Prostate gland (tissue), 2 donors: ENCODE results near the gene COL4A2.

Experiments used
- CTCF ChIP-seq, 4 experiments: fragments of 200-600 bp in 2 of 4; fragments of 450-650 bp in 2 of 4; sonication (generic) in 2 of 4; IDR thresholded peaks; 1 replicate in 3 of 4; 2 replicates in 1 of 4; pipeline ENCODE4 v1.5.1; 2016 to 2019; ENCODE audit warnings: antibody characterized with exemption in 4 of 4, mild to moderate bottlenecking in 2 of 4, moderate library complexity in 2 of 4
- POLR2A ChIP-seq: fragments of 450-650 bp; IDR thresholded peaks from one replicate; pipeline ENCODE4 v1.6.1; 2016; ENCODE audit warnings: antibody characterized with exemption, mild to moderate bottlenecking

- TF ChIP-seq CTCF (IDR thresholded peaks at IDR 0.05) (no peak), POLR2A (no peak)
These were observed 101.2 kb downstream of the COL4A2 start for GRCh38 chr13:110408286-110408685.
